ENCODE data around the gene CATSPERD.

- TF ChIP-seq CTCF (optimal IDR thresholded peaks at IDR 0.05 in 1 of 3, IDR thresholded peaks at IDR 0.05 in 1 of 3, conservative IDR thresholded peaks at IDR 0.05 in 1 of 3; ENCODE audit: extremely low read depth in 1 of 3, insufficient read depth in 2 of 3, low read length in 3 of 3): no peak
- no peak for TF ChIP-seq EZH2 (IDR thresholded peaks at IDR 0.05; ENCODE audit: low read length)
These were observed 81.6 kb downstream of the CATSPERD start for GRCh38 chr19:5801796-5802619.
